Central memory CD8-positive, alpha-beta T cell (primary cell): ENCODE data around the gene CEACAM21.

ENCODE experiments used
- ATAC-seq: fragments of 150-1000 bp; cut with Tn5 transposase; replicated peaks from 2 replicates; pipeline ENCODE4 v1.10.0; 2022; ENCODE audit warnings: mild to moderate bottlenecking, moderate FRiP score, moderate number of reproducible peaks; ENCODE audit not compliant: poor library complexity, severe bottlenecking; ENCODE audit errors: extremely low read depth
- DNase-seq, 2 donors: peaks; one replicate each; pipeline ENCODE4 v3.0.0; 2021; ENCODE audit warnings: low spot score in 2 of 2
- H3K27ac Mint-ChIP-seq: one replicate; pipeline ENCODE4 v1.8.0; 2022; ENCODE audit warnings: low read depth, mild to moderate bottlenecking, moderate library complexity, mixed read lengths
- H3K27me3 Mint-ChIP-seq: one replicate; pipeline ENCODE4 v1.8.0; 2022; ENCODE audit warnings: mixed read lengths
- H3K36me3 Mint-ChIP-seq: one replicate; pipeline ENCODE4 v1.8.0; 2022; ENCODE audit warnings: mild to moderate bottlenecking, moderate library complexity, mixed read lengths; ENCODE audit not compliant: insufficient read depth
- H3K4me1 Mint-ChIP-seq: one replicate; pipeline ENCODE4 v1.8.0; 2022; ENCODE audit warnings: mixed read lengths
- H3K4me3 Mint-ChIP-seq: one replicate; pipeline ENCODE4 v1.8.0; 2022; ENCODE audit warnings: mild to moderate bottlenecking, moderate library complexity, mixed read lengths
- H3K9me3 Mint-ChIP-seq: one replicate; pipeline ENCODE4 v1.8.0; 2022; ENCODE audit warnings: mixed read lengths

Gene CEACAM21

GRCh38 chr19:41541990-41542584 lies 33.9 kb upstream of the CEACAM21 start:
- Mint-ChIP-seq H3K27me3 (peaks cover 11% of the 10 kb centered on the region), H3K9me3 (no peaks in the 10 kb centered on the region), H3K4me3 (no peak overlapping the region), H3K36me3 (peaks cover 3% of the 10 kb centered on the region), H3K4me1 (peaks cover 42% of the 10 kb centered on the region), H3K27ac (no peak overlapping the region)
- peak; percentile 66 to 68 for DNase-seq
- ATAC-seq: no peak

GRCh38 chr19:41542622-41543021 lies 33.3 kb upstream of the CEACAM21 start:
- no peak for ATAC-seq
- DNase-seq: no peak
- Mint-ChIP-seq H3K9me3 (no peaks in the 10 kb centered on the region), H3K27ac (no peak overlapping the region), H3K36me3 (peaks cover 3% of the 10 kb centered on the region), H3K27me3 (peaks cover 11% of the 10 kb centered on the region), H3K4me1 (peaks cover 42% of the 10 kb centered on the region), H3K4me3 (no peak overlapping the region)

GRCh38 chr19:41543582-41543981 lies 32.4 kb upstream of the CEACAM21 start:
- H3K4me3 Mint-ChIP-seq: no peak overlapping the region
- H3K27ac Mint-ChIP-seq: peak overlapping the region; percentile 82
- H3K9me3 Mint-ChIP-seq: no peaks in the 10 kb centered on the region
- H3K36me3 Mint-ChIP-seq: peaks cover 3% of the 10 kb centered on the region
- no peak for ATAC-seq
- peaks cover 43% of the 10 kb centered on the region for H3K4me1 Mint-ChIP-seq
- DNase-seq: no peak
- peaks cover 9% of the 10 kb centered on the region for H3K27me3 Mint-ChIP-seq

- Mint-ChIP-seq H3K4me3 (peak overlapping the region; percentile 73), H3K27me3 (no peaks in the 10 kb centered on the region), H3K36me3 (peaks cover 14% of the 10 kb centered on the region), H3K4me1 (peaks cover 53% of the 10 kb centered on the region), H3K9me3 (no peaks in the 10 kb centered on the region), H3K27ac (peak overlapping the region; percentile 95)
- ATAC-seq (no peak), DNase-seq (no peak)
These were observed 30.4 kb upstream of the CEACAM21 start for GRCh38 chr19:41545547-41545946.

GRCh38 chr19:41546386-41546789 lies 29.6 kb upstream of the CEACAM21 start:
- ATAC-seq (peak; percentile 76), DNase-seq (peak in 1 of 2 donors; percentile 46)
- peaks cover 22% of the 10 kb centered on the region for H3K36me3 Mint-ChIP-seq
- peaks cover 57% of the 10 kb centered on the region for H3K4me1 Mint-ChIP-seq
- no peaks in the 10 kb centered on the region for H3K27me3 Mint-ChIP-seq
- H3K27ac Mint-ChIP-seq: peak overlapping the region; percentile 95
- H3K4me3 Mint-ChIP-seq: peak overlapping the region; percentile 73
- H3K9me3 Mint-ChIP-seq: no peaks in the 10 kb centered on the region

GRCh38 chr19:41546961-41547360 lies 29.0 kb upstream of the CEACAM21 start:
- H3K36me3 Mint-ChIP-seq: peaks cover 27% of the 10 kb centered on the region
- H3K27me3 Mint-ChIP-seq: no peaks in the 10 kb centered on the region
- ATAC-seq: no peak
- H3K9me3 Mint-ChIP-seq: no peaks in the 10 kb centered on the region
- H3K27ac Mint-ChIP-seq: peak overlapping the region; percentile 95
- peak overlapping the region; percentile 73 for H3K4me3 Mint-ChIP-seq
- H3K4me1 Mint-ChIP-seq: peaks cover 61% of the 10 kb centered on the region
- no peak for DNase-seq

- H3K4me3 Mint-ChIP-seq: peak overlapping the region; percentile 9
- H3K27me3 Mint-ChIP-seq: no peaks in the 10 kb centered on the region
- peaks cover 31% of the 10 kb centered on the region for H3K36me3 Mint-ChIP-seq
- peaks cover 58% of the 10 kb centered on the region for H3K4me1 Mint-ChIP-seq
- DNase-seq (no peak), ATAC-seq (no peak)
- H3K27ac Mint-ChIP-seq: no peak overlapping the region
- H3K9me3 Mint-ChIP-seq: no peaks in the 10 kb centered on the region
These were observed 28.4 kb upstream of the CEACAM21 start for GRCh38 chr19:41547569-41547968.

GRCh38 chr19:41548047-41548446 lies 27.9 kb upstream of the CEACAM21 start:
- Mint-ChIP-seq H3K9me3 (no peaks in the 10 kb centered on the region), H3K27ac (no peak overlapping the region), H3K36me3 (peaks cover 36% of the 10 kb centered on the region), H3K4me3 (no peak overlapping the region), H3K4me1 (peaks cover 60% of the 10 kb centered on the region), H3K27me3 (no peaks in the 10 kb centered on the region)
- DNase-seq (no peak), ATAC-seq (no peak)

GRCh38 chr19:41548954-41549688 lies 26.8 kb upstream of the CEACAM21 start:
- no peaks in the 10 kb centered on the region for H3K9me3 Mint-ChIP-seq
- no peaks in the 10 kb centered on the region for H3K27me3 Mint-ChIP-seq
- ATAC-seq: peak; percentile 55
- peaks cover 43% of the 10 kb centered on the region for H3K36me3 Mint-ChIP-seq
- H3K4me3 Mint-ChIP-seq: peak overlapping the region; percentile 98
- peaks cover 64% of the 10 kb centered on the region for H3K4me1 Mint-ChIP-seq
- peak in 1 of 2 donors; percentile 53 for DNase-seq
- H3K27ac Mint-ChIP-seq: peak overlapping the region; percentile 96

GRCh38 chr19:41549884-41550283 lies 26.1 kb upstream of the CEACAM21 start:
- peaks cover 45% of the 10 kb centered on the region for H3K36me3 Mint-ChIP-seq

GRCh38 chr19:41551212-41551610 lies 24.8 kb upstream of the CEACAM21 start:
- Mint-ChIP-seq H3K4me3 (peak overlapping the region; percentile 98), H3K36me3 (peaks cover 51% of the 10 kb centered on the region), H3K27me3 (no peaks in the 10 kb centered on the region), H3K9me3 (no peaks in the 10 kb centered on the region), H3K4me1 (peaks cover 67% of the 10 kb centered on the region), H3K27ac (peak overlapping the region; percentile 96)
- no peak for DNase-seq
- no peak for ATAC-seq

More at GRCh38 chr19:41549884-41550283, 26.1 kb upstream of the CEACAM21 start:
- ATAC-seq: no peak
- Mint-ChIP-seq H3K9me3 (no peaks in the 10 kb centered on the region), H3K4me3 (peak overlapping the region; percentile 98), H3K27me3 (no peaks in the 10 kb centered on the region), H3K4me1 (peaks cover 67% of the 10 kb centered on the region), H3K27ac (peak overlapping the region; percentile 96)
- no peak for DNase-seq

GRCh38 chr19:41551711-41552110 lies 24.3 kb upstream of the CEACAM21 start:
- peaks cover 49% of the 10 kb centered on the region for H3K36me3 Mint-ChIP-seq
- no peaks in the 10 kb centered on the region for H3K27me3 Mint-ChIP-seq
- peak overlapping the region; percentile 96 for H3K27ac Mint-ChIP-seq
- DNase-seq (no peak), ATAC-seq (no peak)
- H3K4me1 Mint-ChIP-seq: peaks cover 66% of the 10 kb centered on the region
- peak overlapping the region; percentile 98 for H3K4me3 Mint-ChIP-seq
- H3K9me3 Mint-ChIP-seq: no peaks in the 10 kb centered on the region

- ATAC-seq (peak; percentile 25), DNase-seq (no peak)
- Mint-ChIP-seq H3K27me3 (no peaks in the 10 kb centered on the region), H3K4me3 (peak overlapping the region; percentile 98), H3K9me3 (no peaks in the 10 kb centered on the region), H3K27ac (peak overlapping the region; percentile 96), H3K4me1 (peaks cover 69% of the 10 kb centered on the region), H3K36me3 (peaks cover 53% of the 10 kb centered on the region)
These were observed 23.4 kb upstream of the CEACAM21 start for GRCh38 chr19:41552558-41552957.
